Hematopoietic multipotent progenitor cell treated with erythropoietin and hydrocortisone succinate and interleukin-3 and kit ligand, for 17 days (in vitro differentiated cells): ENCODE measurements around the gene PLIN1.

Experiments used
- DNase-seq: peaks from one replicate; pipeline ENCODE4 v3.0.0-alpha.2; 2015; ENCODE audit warnings: low spot score

PLIN1 gene

DNA sequence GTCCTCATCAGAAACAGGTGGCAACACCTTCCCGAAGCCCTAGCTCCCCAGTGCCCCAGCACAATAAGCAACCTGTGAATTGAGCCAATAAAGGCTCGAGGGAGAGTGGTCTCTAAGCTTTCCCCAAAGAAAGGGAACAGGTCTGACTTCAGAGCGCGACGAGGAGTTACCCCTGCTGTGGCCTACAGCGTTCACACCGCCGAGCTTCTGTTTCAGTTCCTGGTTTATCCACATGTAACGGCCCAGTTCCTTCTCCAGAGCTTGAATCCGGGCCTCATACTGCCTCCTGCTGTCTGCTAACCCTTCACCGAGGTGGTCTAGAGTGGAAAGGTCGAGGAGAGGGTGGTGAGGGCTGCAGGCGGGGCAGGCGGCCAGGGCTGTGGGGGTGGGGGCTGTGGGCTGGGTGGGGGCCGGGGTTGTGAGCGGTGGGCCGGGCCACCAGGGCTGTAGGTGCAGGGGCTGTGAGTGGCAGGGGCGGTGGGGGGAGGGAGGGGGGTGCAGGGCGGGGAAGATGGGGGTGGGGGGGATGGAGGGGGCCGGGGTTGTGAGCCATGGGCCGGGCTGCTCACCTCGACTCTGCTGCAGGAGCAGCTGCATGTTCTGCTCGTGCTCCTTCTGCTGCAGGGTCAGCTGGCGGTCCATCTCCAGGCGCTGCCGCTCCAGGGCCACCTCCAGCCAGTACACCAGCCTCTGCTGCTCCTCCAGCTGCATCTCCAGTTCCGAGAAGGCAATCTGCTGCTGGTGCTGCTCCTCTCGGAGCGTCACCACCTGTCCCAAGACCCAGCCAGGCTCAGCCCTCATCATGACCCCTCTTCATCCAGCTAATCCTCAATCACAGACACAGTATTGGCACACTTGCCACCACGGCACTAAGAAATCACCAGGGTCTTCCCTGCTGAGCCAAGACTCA lies 50.1 kb downstream of the PLIN1 start:
- no peak for DNase-seq

DNA sequence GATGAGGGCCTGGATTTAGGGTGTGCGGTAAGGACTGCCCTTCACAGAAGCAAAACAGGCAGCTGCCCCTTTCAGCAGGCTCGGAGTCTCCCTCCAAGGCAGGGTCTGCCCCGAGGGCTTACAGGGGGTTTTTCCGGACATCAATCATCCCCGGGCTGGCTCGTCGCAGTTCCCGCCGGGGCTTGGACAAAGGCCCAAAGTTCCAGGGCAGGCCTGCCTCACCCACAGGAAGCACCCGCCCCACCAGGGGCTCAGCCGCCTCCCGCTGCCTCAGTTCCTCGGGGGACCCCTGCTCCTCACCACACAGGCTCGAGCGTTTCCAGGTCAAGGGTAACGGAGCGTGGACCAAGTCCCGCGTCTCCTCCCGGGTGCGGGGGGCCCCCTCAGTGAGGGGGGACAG lies 50.9 kb downstream of the PLIN1 start:
- DNase-seq, result no peak

DNA sequence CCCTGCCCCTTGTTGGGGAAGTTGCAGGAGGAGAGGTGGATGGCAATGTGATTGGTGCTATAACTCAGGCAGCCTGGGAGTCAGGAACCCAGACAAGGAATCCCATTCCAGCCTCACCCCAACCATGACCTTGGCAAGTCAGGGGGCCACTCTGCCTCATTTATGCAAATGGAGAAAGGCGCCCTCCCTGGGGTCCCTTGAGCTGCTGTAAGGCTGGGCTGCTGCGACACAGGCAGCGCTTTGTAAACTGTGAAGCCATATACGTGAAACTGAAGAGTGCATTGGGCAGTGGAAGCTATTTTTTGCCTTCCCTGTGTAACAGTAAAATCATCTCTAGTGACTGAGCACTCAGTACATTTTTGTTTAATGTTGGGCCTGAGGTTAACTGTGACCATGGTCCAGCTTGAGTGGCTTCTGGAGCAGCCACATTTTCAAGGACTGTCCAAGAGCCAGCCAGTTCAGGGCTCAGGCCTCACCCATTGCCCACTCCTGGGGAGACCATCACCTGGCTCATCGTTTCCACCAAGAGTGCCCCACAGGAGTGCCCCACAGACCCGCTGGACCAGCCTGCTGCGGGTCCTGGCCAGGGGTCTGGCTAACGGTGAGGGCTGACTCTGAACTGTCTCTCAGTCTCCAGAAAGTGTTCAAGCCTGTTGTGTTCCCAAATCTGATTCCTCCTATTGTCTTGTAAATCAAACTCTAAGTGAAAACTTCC lies 51.8 kb downstream of the PLIN1 start:
- no peak for DNase-seq

DNA sequence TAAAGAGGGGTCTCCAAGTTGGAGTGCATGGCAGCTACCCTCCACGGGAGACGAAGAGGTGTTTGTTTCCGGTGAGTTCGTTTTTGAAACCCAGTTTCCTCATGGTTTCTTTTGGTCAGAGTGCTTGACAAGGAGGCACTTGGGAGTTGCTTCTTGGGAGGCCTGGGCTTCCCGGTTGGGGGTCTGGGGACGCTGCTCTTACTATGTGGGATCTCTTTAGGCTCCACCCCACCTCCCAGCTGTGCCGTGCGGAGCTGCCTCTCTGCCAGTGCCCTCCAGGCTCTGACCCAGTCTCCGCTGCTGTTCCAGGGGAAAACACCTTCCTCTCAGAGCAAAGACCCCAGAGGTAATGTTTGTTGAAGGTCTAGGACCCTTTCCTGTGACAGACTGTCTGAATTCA lies 53.5 kb downstream of the PLIN1 start:
- no peak for DNase-seq

DNA sequence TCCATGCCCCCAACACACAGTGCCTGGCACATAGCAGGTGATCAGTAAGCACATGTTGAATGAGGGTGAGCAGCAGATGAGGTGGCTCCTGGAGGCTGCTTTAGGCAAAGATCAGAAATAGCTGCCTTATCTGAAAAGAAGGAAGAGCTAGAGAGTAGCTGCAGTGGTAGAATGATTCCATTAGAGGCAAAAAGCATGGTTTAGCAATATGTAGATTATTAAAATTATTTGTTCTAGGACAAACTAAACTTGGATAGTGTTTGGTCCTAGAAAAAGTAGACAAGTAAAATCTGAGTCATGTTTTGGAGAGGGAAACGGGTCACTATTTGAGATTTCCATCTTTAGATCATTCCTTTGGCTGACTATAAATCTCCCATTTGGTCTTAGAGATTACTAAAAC lies 56.0 kb downstream of the PLIN1 start:
- DNase-seq, result no peak

DNA sequence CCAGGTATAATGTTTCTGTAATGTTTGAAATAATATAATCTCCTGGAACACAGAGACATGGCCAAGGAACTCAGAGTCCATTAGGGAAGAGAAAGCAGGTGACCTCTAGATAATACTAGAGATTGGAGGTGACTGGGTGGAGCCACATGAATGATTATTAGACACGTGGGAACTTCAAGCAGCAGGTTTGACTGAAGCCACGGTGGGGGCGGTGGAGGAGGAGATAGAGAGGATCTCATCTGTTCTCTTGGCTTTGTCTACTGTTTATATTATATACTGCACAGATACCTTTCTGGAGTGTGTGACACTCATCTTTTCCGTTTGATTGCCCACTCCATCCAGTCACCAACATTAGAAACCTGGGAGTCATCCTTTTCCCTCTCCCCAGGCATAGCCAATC lies 57.6 kb downstream of the PLIN1 start:
- DNase-seq, result no peak

DNA sequence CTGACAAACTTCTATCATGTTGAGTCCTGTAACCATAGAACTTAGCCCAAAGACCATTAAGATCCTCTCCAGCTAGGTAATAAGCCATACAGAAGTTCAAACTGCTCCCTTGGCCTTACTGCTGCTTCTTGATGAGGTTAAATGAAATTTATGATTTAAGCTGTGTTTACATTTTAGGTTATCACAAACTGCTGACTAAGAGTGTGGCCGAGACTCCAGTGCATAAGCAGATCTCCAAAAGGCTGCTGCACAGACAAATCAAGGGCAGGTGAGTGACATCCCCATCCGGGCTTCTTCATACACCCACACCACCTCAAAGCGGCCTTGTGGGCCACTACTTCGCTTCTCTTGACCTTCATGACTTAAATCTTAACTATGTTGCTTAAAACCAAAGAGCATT lies 62.9 kb downstream of the PLIN1 start:
- no peak for DNase-seq

DNA sequence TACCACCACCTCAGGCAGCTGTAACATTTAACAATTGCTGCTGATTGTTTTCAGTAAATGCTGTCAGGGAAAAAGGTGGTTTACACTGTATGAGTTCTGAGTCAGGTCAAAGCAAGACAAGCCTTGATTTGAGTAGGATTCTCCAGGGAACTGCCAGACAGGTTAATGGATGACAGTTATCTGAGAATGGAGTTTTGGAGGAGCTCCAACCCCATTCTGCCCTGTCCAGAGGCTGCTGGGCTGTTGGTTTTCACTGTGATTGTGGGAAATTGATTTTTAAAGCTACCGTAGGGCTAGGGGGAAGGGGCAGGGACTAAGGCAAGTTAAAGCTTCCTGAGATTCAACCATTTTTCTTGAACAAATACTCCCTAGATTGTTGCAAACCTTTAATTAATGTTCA lies 64.0 kb downstream of the PLIN1 start:
- no peak for DNase-seq
